ENCODE results near the gene VAV3. TPM values are rescaled to one million over a fixed set of nuclear protein-coding genes. Genes with fewer than 3 reads are reported as not detected.

Gene VAV3
- total RNA-seq, 1 donor from 2014 or later = 159 TPM

DNA sequence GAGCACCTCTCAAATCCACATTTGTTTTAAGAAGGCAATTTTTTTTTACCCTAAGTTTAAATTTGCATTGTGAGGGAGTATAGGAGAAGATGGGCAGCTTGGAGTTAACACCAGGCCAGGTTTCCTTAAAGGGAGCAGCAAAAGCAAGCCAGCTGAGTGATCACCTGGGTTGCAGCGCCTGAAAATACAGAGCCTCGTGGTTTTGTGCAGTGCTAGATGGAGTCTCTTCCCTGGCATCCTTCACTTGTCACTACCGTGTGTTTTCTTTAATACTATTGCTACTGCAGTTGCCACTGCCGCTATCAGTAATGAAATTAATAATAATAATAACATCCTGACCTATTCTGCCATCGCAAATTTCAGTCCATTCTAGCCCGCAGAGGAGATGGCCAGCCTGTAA lies 35.2 kb upstream of the VAV3 start:
- Mint-ChIP-seq H3K9me3 (ENCODE audit: unreplicated experiment) (no peaks in the 10 kb centered on the region), H3K4me1 (ENCODE audit: unreplicated experiment) (peaks cover 11% of the 10 kb centered on the region), H3K27ac (ENCODE audit: unreplicated experiment) (no peak overlapping the region), H3K27me3 (ENCODE audit: unreplicated experiment) (no peaks in the 10 kb centered on the region), H3K4me3 (ENCODE audit: unreplicated experiment) (no peak overlapping the region), H3K36me3 (ENCODE audit: low read depth, unreplicated experiment) (no peaks in the 10 kb centered on the region)
- TF ChIP-seq, protein P1, sequence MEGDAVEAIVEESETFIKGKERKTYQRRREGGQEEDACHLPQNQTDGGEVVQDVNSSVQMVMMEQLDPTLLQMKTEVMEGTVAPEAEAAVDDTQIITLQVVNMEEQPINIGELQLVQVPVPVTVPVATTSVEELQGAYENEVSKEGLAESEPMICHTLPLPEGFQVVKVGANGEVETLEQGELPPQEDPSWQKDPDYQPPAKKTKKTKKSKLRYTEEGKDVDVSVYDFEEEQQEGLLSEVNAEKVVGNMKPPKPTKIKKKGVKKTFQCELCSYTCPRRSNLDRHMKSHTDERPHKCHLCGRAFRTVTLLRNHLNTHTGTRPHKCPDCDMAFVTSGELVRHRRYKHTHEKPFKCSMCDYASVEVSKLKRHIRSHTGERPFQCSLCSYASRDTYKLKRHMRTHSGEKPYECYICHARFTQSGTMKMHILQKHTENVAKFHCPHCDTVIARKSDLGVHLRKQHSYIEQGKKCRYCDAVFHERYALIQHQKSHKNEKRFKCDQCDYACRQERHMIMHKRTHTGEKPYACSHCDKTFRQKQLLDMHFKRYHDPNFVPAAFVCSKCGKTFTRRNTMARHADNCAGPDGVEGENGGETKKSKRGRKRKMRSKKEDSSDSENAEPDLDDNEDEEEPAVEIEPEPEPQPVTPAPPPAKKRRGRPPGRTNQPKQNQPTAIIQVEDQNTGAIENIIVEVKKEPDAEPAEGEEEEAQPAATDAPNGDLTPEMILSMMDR (IDR thresholded peaks at IDR 0.05; ENCODE audit: unreplicated experiment) = no peak
- no peak for DNase-seq (ENCODE audit: low spot score)

GRCh38 chr1:107997866-107998265 lies 32.9 kb upstream of the VAV3 start:
- Mint-ChIP-seq H3K27ac (ENCODE audit: unreplicated experiment) (no peak overlapping the region), H3K4me1 (ENCODE audit: unreplicated experiment) (peaks cover 11% of the 10 kb centered on the region), H3K4me3 (ENCODE audit: unreplicated experiment) (no peak overlapping the region), H3K36me3 (ENCODE audit: low read depth, unreplicated experiment) (no peaks in the 10 kb centered on the region), H3K27me3 (ENCODE audit: unreplicated experiment) (no peaks in the 10 kb centered on the region), H3K9me3 (ENCODE audit: unreplicated experiment) (no peaks in the 10 kb centered on the region)
- DNase-seq (ENCODE audit: low spot score) = no peak
- TF ChIP-seq, protein P1 (IDR thresholded peaks at IDR 0.05; ENCODE audit: unreplicated experiment) = no peak

GRCh38 chr1:107993920-107994319 lies 28.9 kb upstream of the VAV3 start:
- no peak overlapping the region for H3K4me3 Mint-ChIP-seq (ENCODE audit: unreplicated experiment)
- H3K27me3 Mint-ChIP-seq (ENCODE audit: unreplicated experiment) = no peaks in the 10 kb centered on the region
- no peaks in the 10 kb centered on the region for H3K36me3 Mint-ChIP-seq (ENCODE audit: low read depth, unreplicated experiment)
- no peaks in the 10 kb centered on the region for H3K9me3 Mint-ChIP-seq (ENCODE audit: unreplicated experiment)
- H3K4me1 Mint-ChIP-seq (ENCODE audit: unreplicated experiment) = no peaks in the 10 kb centered on the region
- no peak overlapping the region for H3K27ac Mint-ChIP-seq (ENCODE audit: unreplicated experiment)
- DNase-seq (ENCODE audit: low spot score) = no peak
- TF ChIP-seq, protein P1 (IDR thresholded peaks at IDR 0.05; ENCODE audit: unreplicated experiment) = no peak

DNA sequence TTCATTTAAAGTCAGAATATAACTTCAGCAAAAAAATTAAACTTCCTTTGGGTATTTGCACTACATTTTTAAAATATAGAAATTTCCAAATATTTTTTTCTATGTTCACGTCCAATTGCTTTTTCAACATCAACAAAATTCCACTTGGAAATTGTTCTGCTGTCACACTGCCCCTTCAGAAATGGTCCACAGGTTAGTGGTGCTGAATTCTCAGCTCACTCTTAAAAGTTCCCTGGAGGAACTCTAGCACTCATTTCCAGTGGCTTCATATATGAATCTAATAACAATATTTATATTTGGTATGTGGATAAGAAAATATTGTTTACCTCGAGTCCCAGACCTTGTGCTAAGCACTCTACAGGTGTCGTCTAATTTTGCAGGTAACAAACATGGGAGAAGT lies 27.4 kb upstream of the VAV3 start:
- no peaks in the 10 kb centered on the region for H3K4me1 Mint-ChIP-seq (ENCODE audit: unreplicated experiment)
- H3K4me3 Mint-ChIP-seq (ENCODE audit: unreplicated experiment) = no peak overlapping the region
- no peaks in the 10 kb centered on the region for H3K36me3 Mint-ChIP-seq (ENCODE audit: low read depth, unreplicated experiment)
- no peaks in the 10 kb centered on the region for H3K9me3 Mint-ChIP-seq (ENCODE audit: unreplicated experiment)
- no peaks in the 10 kb centered on the region for H3K27me3 Mint-ChIP-seq (ENCODE audit: unreplicated experiment)
- no peak overlapping the region for H3K27ac Mint-ChIP-seq (ENCODE audit: unreplicated experiment)
- TF ChIP-seq, protein P1 (IDR thresholded peaks at IDR 0.05; ENCODE audit: unreplicated experiment) = no peak
- DNase-seq (ENCODE audit: low spot score) = no peak

DNA sequence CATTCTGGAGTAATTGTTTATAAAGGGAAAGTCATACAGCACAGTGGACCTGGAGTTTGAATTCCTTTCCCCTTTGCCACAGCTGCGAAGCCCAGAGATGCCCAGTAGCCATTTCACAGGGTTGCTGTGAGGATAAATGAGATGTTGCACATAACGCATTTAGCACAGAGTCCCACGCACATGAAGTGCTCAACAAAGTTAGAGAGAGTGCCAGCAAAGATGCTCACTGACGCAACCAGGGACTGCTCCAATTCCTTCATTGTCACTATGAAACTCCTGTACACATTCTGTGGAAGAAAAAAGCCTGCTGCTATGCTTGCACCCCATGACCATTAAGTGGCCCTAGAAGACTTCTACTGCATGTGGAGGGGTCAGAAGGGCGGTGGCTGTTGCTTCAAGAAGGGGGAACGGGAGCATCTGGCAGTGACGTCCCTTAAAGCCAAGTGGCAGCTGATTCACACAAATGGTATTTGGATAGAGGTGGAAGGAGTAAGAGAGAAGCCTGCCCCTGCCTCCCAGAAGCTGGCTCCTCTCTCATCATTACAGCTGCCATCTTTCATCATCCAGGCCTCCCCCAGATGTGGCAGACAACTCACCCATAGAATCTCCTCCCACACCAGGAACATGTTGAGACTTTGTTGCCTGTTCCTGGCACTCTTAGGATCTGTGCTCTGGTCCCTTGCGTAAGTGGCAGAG lies 26.5 kb upstream of the VAV3 start:
- no peak for DNase-seq (ENCODE audit: low spot score)
- H3K27me3 Mint-ChIP-seq (ENCODE audit: unreplicated experiment) = no peaks in the 10 kb centered on the region
- no peaks in the 10 kb centered on the region for H3K9me3 Mint-ChIP-seq (ENCODE audit: unreplicated experiment)
- no peak overlapping the region for H3K4me3 Mint-ChIP-seq (ENCODE audit: unreplicated experiment)
- H3K27ac Mint-ChIP-seq (ENCODE audit: unreplicated experiment) = no peak overlapping the region
- TF ChIP-seq, protein P1 (IDR thresholded peaks at IDR 0.05; ENCODE audit: unreplicated experiment) = no peak
- H3K4me1 Mint-ChIP-seq (ENCODE audit: unreplicated experiment) = peaks cover 2% of the 10 kb centered on the region
- H3K36me3 Mint-ChIP-seq (ENCODE audit: low read depth, unreplicated experiment) = no peaks in the 10 kb centered on the region

Data from endothelial cell (in vitro differentiated cells).